ENCODE data around the gene ALS2.

DNA sequence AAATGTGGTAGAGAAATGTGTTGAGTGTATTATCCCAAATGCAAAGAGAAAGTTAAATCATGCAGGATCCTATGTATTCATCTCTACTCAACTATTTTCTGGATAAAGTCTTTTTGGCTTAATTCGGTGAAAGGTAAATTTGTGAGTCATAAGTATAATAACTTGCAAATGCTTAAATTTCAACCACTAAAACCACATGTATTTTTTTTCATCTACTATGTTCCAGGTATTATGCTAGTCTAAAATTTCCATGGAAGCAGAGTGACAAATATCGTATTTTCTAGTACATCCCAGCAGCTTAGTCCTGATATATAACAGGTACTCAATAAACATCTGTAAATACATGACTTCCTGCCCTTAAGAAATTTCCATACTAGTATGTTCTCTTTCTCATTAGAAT is 6.2 kb downstream of the ALS2 start:
- TF ChIP-seq, protein P1, sequence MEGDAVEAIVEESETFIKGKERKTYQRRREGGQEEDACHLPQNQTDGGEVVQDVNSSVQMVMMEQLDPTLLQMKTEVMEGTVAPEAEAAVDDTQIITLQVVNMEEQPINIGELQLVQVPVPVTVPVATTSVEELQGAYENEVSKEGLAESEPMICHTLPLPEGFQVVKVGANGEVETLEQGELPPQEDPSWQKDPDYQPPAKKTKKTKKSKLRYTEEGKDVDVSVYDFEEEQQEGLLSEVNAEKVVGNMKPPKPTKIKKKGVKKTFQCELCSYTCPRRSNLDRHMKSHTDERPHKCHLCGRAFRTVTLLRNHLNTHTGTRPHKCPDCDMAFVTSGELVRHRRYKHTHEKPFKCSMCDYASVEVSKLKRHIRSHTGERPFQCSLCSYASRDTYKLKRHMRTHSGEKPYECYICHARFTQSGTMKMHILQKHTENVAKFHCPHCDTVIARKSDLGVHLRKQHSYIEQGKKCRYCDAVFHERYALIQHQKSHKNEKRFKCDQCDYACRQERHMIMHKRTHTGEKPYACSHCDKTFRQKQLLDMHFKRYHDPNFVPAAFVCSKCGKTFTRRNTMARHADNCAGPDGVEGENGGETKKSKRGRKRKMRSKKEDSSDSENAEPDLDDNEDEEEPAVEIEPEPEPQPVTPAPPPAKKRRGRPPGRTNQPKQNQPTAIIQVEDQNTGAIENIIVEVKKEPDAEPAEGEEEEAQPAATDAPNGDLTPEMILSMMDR (IDR thresholded peaks at IDR 0.05) = no peak
- TF ChIP-seq, protein P2, sequence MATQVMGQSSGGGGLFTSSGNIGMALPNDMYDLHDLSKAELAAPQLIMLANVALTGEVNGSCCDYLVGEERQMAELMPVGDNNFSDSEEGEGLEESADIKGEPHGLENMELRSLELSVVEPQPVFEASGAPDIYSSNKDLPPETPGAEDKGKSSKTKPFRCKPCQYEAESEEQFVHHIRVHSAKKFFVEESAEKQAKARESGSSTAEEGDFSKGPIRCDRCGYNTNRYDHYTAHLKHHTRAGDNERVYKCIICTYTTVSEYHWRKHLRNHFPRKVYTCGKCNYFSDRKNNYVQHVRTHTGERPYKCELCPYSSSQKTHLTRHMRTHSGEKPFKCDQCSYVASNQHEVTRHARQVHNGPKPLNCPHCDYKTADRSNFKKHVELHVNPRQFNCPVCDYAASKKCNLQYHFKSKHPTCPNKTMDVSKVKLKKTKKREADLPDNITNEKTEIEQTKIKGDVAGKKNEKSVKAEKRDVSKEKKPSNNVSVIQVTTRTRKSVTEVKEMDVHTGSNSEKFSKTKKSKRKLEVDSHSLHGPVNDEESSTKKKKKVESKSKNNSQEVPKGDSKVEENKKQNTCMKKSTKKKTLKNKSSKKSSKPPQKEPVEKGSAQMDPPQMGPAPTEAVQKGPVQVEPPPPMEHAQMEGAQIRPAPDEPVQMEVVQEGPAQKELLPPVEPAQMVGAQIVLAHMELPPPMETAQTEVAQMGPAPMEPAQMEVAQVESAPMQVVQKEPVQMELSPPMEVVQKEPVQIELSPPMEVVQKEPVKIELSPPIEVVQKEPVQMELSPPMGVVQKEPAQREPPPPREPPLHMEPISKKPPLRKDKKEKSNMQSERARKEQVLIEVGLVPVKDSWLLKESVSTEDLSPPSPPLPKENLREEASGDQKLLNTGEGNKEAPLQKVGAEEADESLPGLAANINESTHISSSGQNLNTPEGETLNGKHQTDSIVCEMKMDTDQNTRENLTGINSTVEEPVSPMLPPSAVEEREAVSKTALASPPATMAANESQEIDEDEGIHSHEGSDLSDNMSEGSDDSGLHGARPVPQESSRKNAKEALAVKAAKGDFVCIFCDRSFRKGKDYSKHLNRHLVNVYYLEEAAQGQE (IDR thresholded peaks at IDR 0.05; ENCODE audit: low read depth, low read length) = no peak
- TF ChIP-seq POLR2AphosphoS5 (IDR thresholded peaks at IDR 0.05; ENCODE audit: low read depth, low read length) = no peak
- TF ChIP-seq EP300 (IDR thresholded peaks at IDR 0.05; ENCODE audit: borderline replicate concordance in 1 of 2, low read depth in 1 of 2, low read length in 1 of 2) = no peak
- TF ChIP-seq USF2 (IDR thresholded peaks at IDR 0.05; ENCODE audit: borderline replicate concordance, low read depth, low read length) = no peak
- no peak for TF ChIP-seq RCOR1 (IDR thresholded peaks at IDR 0.05; ENCODE audit: low read length)
- TF ChIP-seq GABPA (IDR thresholded peaks at IDR 0.05; ENCODE audit: low read depth) = no peak
- no peak for TF ChIP-seq NFIC (IDR thresholded peaks at IDR 0.05; ENCODE audit: borderline replicate concordance)
- no peak for TF ChIP-seq MXI1 (IDR thresholded peaks at IDR 0.05; ENCODE audit: low read depth, low read length)
- TF ChIP-seq EZH2phosphoT487 (IDR thresholded peaks at IDR 0.05; ENCODE audit: borderline replicate concordance, low read depth) = no peak
- no peak for TF ChIP-seq RAD21 (IDR thresholded peaks at IDR 0.05; ENCODE audit: low read length)
- TF ChIP-seq MAX (IDR thresholded peaks at IDR 0.05; ENCODE audit: low read depth) = no peak
- no peak for TF ChIP-seq USF1 (IDR thresholded peaks at IDR 0.05; ENCODE audit: borderline replicate concordance, low read depth)
